CD14-positive monocyte (primary cell): ENCODE measurements around the gene RIPPLY3. TPM values are rescaled to one million over a fixed set of nuclear protein-coding genes. Genes with fewer than 3 reads are reported as not detected.

Experiments
- DNase-seq, 3 donors: peaks; one replicate each; pipeline ENCODE4 v3.0.0-alpha.2; 2011 to 2022
- H2AFZ ChIP-seq: 2 replicates; pipeline ENCODE4 v1.6.0; 2012; ENCODE audit warnings: mild to moderate bottlenecking, low read depth, low read length, inconsistent platforms; ENCODE audit not compliant: insufficient read depth, poor library complexity, severe bottlenecking
- H3K27ac ChIP-seq, 2 donors: 1 replicate in 1 of 2; 2 replicates in 1 of 2; pipeline ENCODE4 v1.5.1; 2012 to 2013; ENCODE audit warnings: low read length in 2 of 2, control low read depth in 1 of 2, inconsistent platforms in 1 of 2, low read depth in 1 of 2, mild to moderate bottlenecking in 1 of 2
- H3K27me3 ChIP-seq, 2 donors: one replicate each; pipeline versions ENCODE4 v1.6.0 to v1.6.1; 2011 to 2013; ENCODE audit warnings: low read length in 2 of 2; ENCODE audit not compliant: control insufficient read depth in 2 of 2, insufficient read depth in 2 of 2
- H3K36me3 ChIP-seq, 2 donors: replicated peaks in 1 of 2; 1 replicate in 1 of 2; 2 replicates in 1 of 2; pipeline versions ENCODE4 v1.5.1 to v1.6.1; 2012 to 2013; ENCODE audit warnings: low read length in 2 of 2, control low read depth in 1 of 2, inconsistent platforms in 1 of 2, mild to moderate bottlenecking in 1 of 2; ENCODE audit not compliant: insufficient read depth in 2 of 2, control insufficient read depth in 1 of 2
- H3K4me1 ChIP-seq, 2 donors: 1 replicate in 1 of 2; 2 replicates in 1 of 2; pipeline versions ENCODE4 v1.5.1 to v1.6.1; 2012 to 2013; ENCODE audit warnings: low read length in 2 of 2, control low read depth in 1 of 2, inconsistent platforms in 1 of 2, mild to moderate bottlenecking in 1 of 2, moderate library complexity in 1 of 2; ENCODE audit not compliant: insufficient read depth in 2 of 2, control insufficient read depth in 1 of 2
- H3K4me2 ChIP-seq: replicated peaks from 2 replicates; pipeline ENCODE3; 2012; ENCODE audit warnings: low read length, moderate library complexity, mild to moderate bottlenecking; ENCODE audit not compliant: poor library complexity, severe bottlenecking; ENCODE audit errors: extremely low read depth
- H3K4me3 ChIP-seq, 3 experiments: fragments of 200-600 bp in 1 of 3; sonication (generic) in 1 of 3; replicated peaks in 1 of 3; 1 replicate in 2 of 3; 2 replicates in 1 of 3; pipeline ENCODE4 v1.5.1; 2011 to 2013; ENCODE audit warnings: low read length in 3 of 3, mild to moderate bottlenecking in 3 of 3, control low read depth in 2 of 3, low read depth in 2 of 3, inconsistent platforms in 1 of 3, moderate library complexity in 1 of 3
- H3K79me2 ChIP-seq: 2 replicates; pipeline ENCODE4 v1.6.0; 2012; ENCODE audit warnings: mild to moderate bottlenecking, control low read depth, inconsistent platforms, low read length, moderate library complexity; ENCODE audit not compliant: insufficient read depth
- H3K9ac ChIP-seq: 2 replicates; pipeline ENCODE4 v1.6.0; 2017; ENCODE audit warnings: low read length, mild to moderate bottlenecking; ENCODE audit not compliant: insufficient read depth, poor library complexity, severe bottlenecking
- H3K9me3 ChIP-seq, 2 donors: replicated peaks in 1 of 2; 1 replicate in 1 of 2; 2 replicates in 1 of 2; pipeline versions ENCODE4 v1.5.1 to v1.6.1; 2012 to 2013; ENCODE audit warnings: low read length in 2 of 2, control low read depth in 1 of 2; ENCODE audit not compliant: control insufficient read depth in 1 of 2, insufficient read depth in 1 of 2
- H4K20me1 ChIP-seq: 2 replicates; pipeline ENCODE4 v1.6.0; 2012; ENCODE audit warnings: mild to moderate bottlenecking, low read length, control low read depth, moderate library complexity; ENCODE audit not compliant: insufficient read depth
- H3K27ac Mint-ChIP-seq, 7 donors: one replicate each; pipeline ENCODE4 v1.8.0; 2020; ENCODE audit warnings: mild to moderate bottlenecking in 7 of 7, mixed read lengths in 7 of 7, moderate library complexity in 6 of 7, inconsistent platforms in 2 of 7
- H3K27me3 Mint-ChIP-seq, 3 donors: one replicate each; pipeline ENCODE4 v1.8.0; 2021 to 2022; ENCODE audit warnings: low read depth in 3 of 3, mild to moderate bottlenecking in 3 of 3, mixed read lengths in 3 of 3, moderate library complexity in 3 of 3, inconsistent platforms in 1 of 3
- H3K36me3 Mint-ChIP-seq, 2 donors: one replicate each; pipeline ENCODE4 v1.8.0; 2020; ENCODE audit warnings: mixed read lengths in 2 of 2, inconsistent platforms in 1 of 2, mild to moderate bottlenecking in 1 of 2
- H3K4me1 Mint-ChIP-seq: one replicate; pipeline ENCODE4 v1.8.0; 2020; ENCODE audit warnings: mild to moderate bottlenecking, mixed read lengths
- H3K4me3 Mint-ChIP-seq, 2 donors: one replicate each; pipeline ENCODE4 v1.8.0; 2020; ENCODE audit warnings: mild to moderate bottlenecking in 2 of 2, mixed read lengths in 2 of 2, moderate library complexity in 1 of 2
- H3K9me3 Mint-ChIP-seq, 7 donors: one replicate each; pipeline ENCODE4 v1.8.0; 2020 to 2022; ENCODE audit warnings: mixed read lengths in 7 of 7, mild to moderate bottlenecking in 6 of 7, moderate library complexity in 6 of 7, inconsistent platforms in 2 of 7
- CTCF ChIP-seq: fragments of 200-600 bp; IDR thresholded peaks from one replicate; pipeline ENCODE4 v1.8.0; 2022; ENCODE audit warnings: antibody characterized with exemption, mild to moderate bottlenecking
- WGBS: methylation state at CpG from one replicate; pipeline ENCODE4 v1.1.5; 2013; ENCODE audit warnings: missing lambda C conversion rate; ENCODE audit not compliant: insufficient coverage; 5-methylcytosine and 5-hydroxymethylcytosine counted together
- intact Hi-C, 2 donors: fragments of 100-400 bp; cut with micrococcal nuclease; formaldehyde crosslinking; loops; one replicate each; pipeline versions ENCODE4 v1.15.0 to v1.15.1; 2023
- polyA plus RNA-seq, 3 donors: library from polyadenylated mRNA; depleted of rRNA in 1 of 3; unstranded in 2 of 3; stranded (reverse) in 1 of 3; fragments of 300-500 nt in 2 of 3; fragments of >200 nt in 1 of 3; fragmentation: Illumina TruSeq in 2 of 3; gene quantifications; 1 replicate in 2 of 3; 2 replicates in 1 of 3; pipeline ENCODE4 v1.2.3, GENCODE V29; 2012 to 2021

RIPPLY3 gene
- polyA plus RNA-seq, 3 donors: not detected

GRCh38 chr21:36985751-36986594 lies 20.5 kb upstream of the RIPPLY3 start:
- H3K4me2 ChIP-seq: no peak overlapping the region
- H2AFZ ChIP-seq: no peak overlapping the region
- peaks cover 0 to 9% of the 10 kb centered on the region in 2 donors for H3K9me3 ChIP-seq
- H3K9ac ChIP-seq: no peak overlapping the region
- Mint-ChIP-seq H3K27me3 (peaks cover 15 to 28% (median 21%) of the 10 kb centered on the region in 3 donors), H3K4me1 (peaks cover 6% of the 10 kb centered on the region), H3K36me3 (no peaks in the 10 kb centered on the region), H3K27ac (no peak overlapping the region), H3K4me3 (no peak overlapping the region), H3K9me3 (peaks cover 2 to 13% (median 11%) of the 10 kb centered on the region in 7 donors)
- no peaks in the 10 kb centered on the region for H3K79me2 ChIP-seq
- peaks cover 4 to 15% of the 10 kb centered on the region in 2 donors for H3K27me3 ChIP-seq
- WGBS: 100% methylated on average over 1 of the region's 9 CpGs
- H4K20me1 ChIP-seq: no peaks in the 10 kb centered on the region
- no peak for DNase-seq
- TF ChIP-seq CTCF: no peak
- H3K27ac ChIP-seq: no peak overlapping the region
- intact Hi-C loops: no loop called here
- H3K36me3 ChIP-seq: no peaks in the 10 kb centered on the region
- no peak overlapping the region for H3K4me3 ChIP-seq
- peaks cover 5 to 16% of the 10 kb centered on the region in 2 donors for H3K4me1 ChIP-seq

GRCh38 chr21:36987845-36988244 lies 18.7 kb upstream of the RIPPLY3 start:
- Mint-ChIP-seq H3K36me3 (no peaks in the 10 kb centered on the region), H3K9me3 (peaks cover 2 to 16% (median 10%) of the 10 kb centered on the region in 7 donors), H3K27ac (no peak overlapping the region), H3K4me1 (peaks cover 3% of the 10 kb centered on the region), H3K4me3 (no peak overlapping the region), H3K27me3 (peaks cover 6 to 19% (median 6%) of the 10 kb centered on the region in 3 donors)
- peaks cover 4 to 14% of the 10 kb centered on the region in 2 donors for H3K4me1 ChIP-seq
- no peaks in the 10 kb centered on the region for H3K79me2 ChIP-seq
- intact Hi-C loops: no loop called here
- H3K27me3 ChIP-seq: peaks cover 0 to 8% of the 10 kb centered on the region in 2 donors
- H3K36me3 ChIP-seq: no peaks in the 10 kb centered on the region
- no peak for TF ChIP-seq CTCF
- peaks cover 0 to 9% of the 10 kb centered on the region in 2 donors for H3K9me3 ChIP-seq
- H4K20me1 ChIP-seq: no peaks in the 10 kb centered on the region
- H3K27ac ChIP-seq: no peak overlapping the region
- H3K4me2 ChIP-seq: no peak overlapping the region
- H3K9ac ChIP-seq: no peak overlapping the region
- no peak overlapping the region for H3K4me3 ChIP-seq
- H2AFZ ChIP-seq: no peak overlapping the region
- DNase-seq: no peak
